ENCODE data around the gene BST2.

BST2 gene

GRCh38 chr19:17419154-17419620, 13.8 kb upstream of the BST2 start:
- DNase-seq = no peak

GRCh38 chr19:17418710-17419109, 13.3 kb upstream of the BST2 start:
- DNase-seq = no peak

GRCh38 chr19:17415121-17415520, 9.7 kb upstream of the BST2 start:
- DNase-seq = no peak

GRCh38 chr19:17414097-17414496, 8.7 kb upstream of the BST2 start:
- DNase-seq = no peak

- no peak for DNase-seq
Measured at GRCh38 chr19:17411801-17412200, 6.4 kb upstream of the BST2 start.

GRCh38 chr19:17409990-17410389, 4.6 kb upstream of the BST2 start:
- no peak for DNase-seq

- DNase-seq = no peak
Measured at GRCh38 chr19:17406887-17407196, 1.4 kb upstream of the BST2 start.

GRCh38 chr19:17406046-17406886, 836 bp upstream of the BST2 start:
- DNase-seq = no peak

- DNase-seq = no peak
Measured at GRCh38 chr19:17404621-17405249, 695 bp downstream of the BST2 start.

- DNase-seq = no peak
Measured at GRCh38 chr19:17404015-17404414, 1.4 kb downstream of the BST2 start.

GRCh38 chr19:17402982-17403855, 2.2 kb downstream of the BST2 start:
- no peak for DNase-seq

GRCh38 chr19:17401628-17402027, 3.8 kb downstream of the BST2 start:
- no peak for DNase-seq

GRCh38 chr19:17398902-17399527, 6.4 kb downstream of the BST2 start:
- no peak for DNase-seq

GRCh38 chr19:17394891-17395415, 10.5 kb downstream of the BST2 start:
- DNase-seq = no peak

- no peak for DNase-seq
Measured at GRCh38 chr19:17393914-17394313, 11.5 kb downstream of the BST2 start, which contains the start of gene CCDC194. Gene CCDC194, minus strand, starts transcription at chr19:17394196. Its CDS starts 38 bp downstream, at chr19:17394158.

- DNase-seq = no peak
Measured at GRCh38 chr19:17393002-17393401, 12.4 kb downstream of the BST2 start.

- no peak for DNase-seq
Measured at GRCh38 chr19:17391371-17392151, 13.9 kb downstream of the BST2 start.

GRCh38 chr19:17390665-17391370, 14.6 kb downstream of the BST2 start:
- DNase-seq = peak; percentile 83

- no peak for DNase-seq
Measured at GRCh38 chr19:17389957-17390664, 15.3 kb downstream of the BST2 start.

GRCh38 chr19:17389288-17389687, 16.1 kb downstream of the BST2 start:
- DNase-seq = no peak

Data from NCI-H1105 treated with DMSO at 0.1 percent for 48 hours (cell line).